Measurements from ENCODE around the gene MEGF6. TPM values are rescaled to one million over a fixed set of nuclear protein-coding genes. Genes with fewer than 3 reads are reported as not detected.

MEGF6 gene
- total and polyA plus RNA-seq, 2 donors (not counting 3 experiments of a cell fraction or from before 2014, with no cell fraction given) = 22.5 to 63.7 TPM

DNA sequence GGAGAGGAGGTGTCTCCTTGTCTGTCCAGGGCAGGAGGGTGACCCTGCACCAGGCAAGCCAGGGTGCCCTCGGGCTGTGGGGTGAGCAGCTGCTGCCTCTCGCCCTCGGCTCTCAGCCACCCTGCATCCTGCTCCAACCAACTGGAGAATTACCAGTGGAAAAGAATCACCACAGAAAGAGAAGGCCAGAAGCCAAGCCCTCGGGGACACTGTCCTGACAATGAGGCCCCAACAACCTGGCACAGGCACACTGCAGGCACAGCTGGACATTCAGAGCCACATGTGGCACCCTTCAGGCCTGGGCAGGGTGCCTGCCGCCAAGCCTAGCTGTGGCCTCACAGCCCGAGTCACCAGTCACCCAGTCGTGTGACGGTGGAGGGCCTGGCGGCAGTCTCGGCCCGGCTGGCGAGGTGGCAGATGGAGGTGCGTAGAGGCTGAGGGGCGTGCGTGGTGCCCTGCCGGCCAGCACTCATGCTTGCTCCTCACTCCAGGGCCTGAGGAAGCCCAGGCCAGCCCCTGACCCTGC, 12.0 kb downstream of the MEGF6 start:
- no peak overlapping the region for H3K9ac ChIP-seq (replicated peaks; ENCODE audit: extremely low read depth, insufficient read depth, low read length)
- no peak for DNase-seq (ENCODE audit: low read depth, low spot score)
- intact Hi-C loops (cut with micrococcal nuclease) = no loop called here
- H3K4me2 ChIP-seq (ENCODE audit: insufficient read depth, low read length) = no peak overlapping the region
- peaks cover 3% of the 10 kb centered on the region for H3K4me1 ChIP-seq (ENCODE audit: control insufficient read depth, extremely low read depth, insufficient read depth, low read length)
- no peak overlapping the region for H3K4me3 ChIP-seq (replicated peaks in 1 of 3; ENCODE audit: insufficient read depth in 1 of 3, low read depth in 1 of 3, low read length in 3 of 3)
- CTCF ChIA-PET = interaction anchor here (1.2 to 4.0 kb wide), 2 partner anchors 11 to 20 kb away, joined by 3 to 17 read pairs; no protein-coding TSS in a partner anchor
- no peak overlapping the region for H3K27ac ChIP-seq (ENCODE audit: insufficient read depth, low read depth, low read length)
- no peaks in the 10 kb centered on the region for H3K79me2 ChIP-seq (ENCODE audit: control insufficient read depth, insufficient read depth, low read length)
- no peaks in the 10 kb centered on the region for H4K20me1 ChIP-seq (replicated peaks; ENCODE audit: control insufficient read depth, extremely low read depth, insufficient read depth, low read length)
- TF ChIP-seq POLR2A (IDR thresholded peaks at IDR 0.05; ENCODE audit: low read depth, low read length) (no peak), GATA2 (IDR thresholded peaks at IDR 0.05; ENCODE audit: insufficient read depth, insufficient read length, low read depth, low read length) (no peak), CTCF (IDR thresholded peaks at IDR 0.05; ENCODE audit: extremely low read depth in 1 of 2, insufficient read depth in 1 of 2, low read depth in 1 of 2, low read length in 2 of 2) (no peak), POLR2AphosphoS5 (IDR thresholded peaks at IDR 0.05; ENCODE audit: insufficient read depth, low read depth, low read length) (no peak), EZH2 (IDR thresholded peaks at IDR 0.05; ENCODE audit: borderline replicate concordance, low read depth, low read length, severe bottlenecking) (no peak), FOS (IDR thresholded peaks at IDR 0.05; ENCODE audit: borderline replicate concordance, insufficient read depth, low read length) (no peak), JUN (IDR thresholded peaks at IDR 0.05; ENCODE audit: borderline replicate concordance, insufficient read depth, insufficient read length, low read depth) (no peak), MAX (IDR thresholded peaks at IDR 0.05; ENCODE audit: insufficient read depth, insufficient read length) (no peak), MYC (IDR thresholded peaks at IDR 0.05; ENCODE audit: low read depth, low read length) (no peak)
- POLR2A ChIA-PET = no interaction called here
- dilution Hi-C loops (cut with MboI; ENCODE audit: extremely low pct_ligation_motif_present, low sequenced_read_pairs) = no loop called here
- H3K9me1 ChIP-seq (replicated peaks; ENCODE audit: control insufficient read depth, extremely low read depth, insufficient read depth, low read length) = no peaks in the 10 kb centered on the region
- FAIRE-seq = no peak
- H3K9me3 ChIP-seq (replicated peaks; ENCODE audit: control insufficient read depth, insufficient read depth, low read length) = no peaks in the 10 kb centered on the region
- BruUV-seq (replicated peaks) = no TSS peak
- H3K27me3 ChIP-seq (ENCODE audit: control insufficient read depth in 2 of 2, insufficient read depth in 2 of 2, low read length in 2 of 2) = no peaks in the 10 kb centered on the region
- H2AFZ ChIP-seq (ENCODE audit: low read depth, low read length) = no peak overlapping the region
- H3K36me3 ChIP-seq (ENCODE audit: control insufficient read depth in 2 of 2, extremely low read depth in 1 of 2, insufficient read depth in 2 of 2, low read length in 2 of 2) = no peaks in the 10 kb centered on the region

Data from endothelial cell of umbilical vein (primary cell).